ENCODE data around the gene MXD3. TPM values are rescaled to one million over a fixed set of nuclear protein-coding genes. Genes with fewer than 3 reads are reported as not detected.

The MXD3 gene
- total and polyA plus RNA-seq, 2 of the 4 experiments (the other 2 are of a cell fraction) = 7.3 to 12.9 TPM

DNA sequence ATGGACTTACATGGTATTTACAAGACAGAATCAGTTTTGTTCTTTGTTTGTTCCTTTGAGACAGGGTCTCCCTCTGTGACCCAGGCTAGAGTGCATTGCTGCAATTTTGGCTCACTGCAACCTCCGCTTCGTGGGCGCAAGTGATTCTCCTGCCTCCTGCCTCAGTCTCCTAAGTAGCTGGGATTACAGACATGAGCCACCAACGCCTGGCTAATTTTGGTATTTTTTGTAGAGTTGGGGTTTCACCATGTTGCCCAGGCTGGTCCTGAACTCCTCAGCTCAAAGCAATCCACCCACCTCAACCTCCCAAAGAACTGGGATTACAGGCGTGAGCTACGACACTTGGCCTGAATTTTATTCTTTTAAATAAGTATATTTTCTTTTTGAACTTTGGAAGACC, 35.8 kb downstream of the MXD3 start:
- Histone ChIP-seq H3K27me3 (ENCODE audit: control insufficient read depth, insufficient read depth, low read length) (no peaks in the 10 kb centered on the region), H3K79me1 (ENCODE audit: low read depth in 1 of 2, low read length in 2 of 2) (peaks cover 0 to 19% of the 10 kb centered on the region in 2 experiments; a peak in 3 of 4 replicates), H2BK20ac (ENCODE audit: low read depth, low read length) (no peak overlapping the region), H3K9me3 (ENCODE audit: control insufficient read depth, insufficient read depth, low read length) (no peaks in the 10 kb centered on the region), H2BK120ac (ENCODE audit: low read depth, low read length) (no peak overlapping the region), H3K9me1 (ENCODE audit: insufficient read depth, low read length) (peaks cover under 1% of the 10 kb centered on the region; the same call in 1 of the 2 replicates), H3K27ac (ENCODE audit: insufficient read depth, low read length) (no peak overlapping the region), H3K4me1 (ENCODE audit: control insufficient read depth, insufficient read depth, low read length) (peaks cover 3% of the 10 kb centered on the region), H4K91ac (ENCODE audit: insufficient read depth, low read depth, low read length) (no peak overlapping the region), H4K8ac (ENCODE audit: low read depth in 2 of 2, low read length in 2 of 2) (no peak overlapping the region), H2BK5ac (ENCODE audit: low read depth, low read length, poor library complexity, severe bottlenecking) (no peak overlapping the region), H3K4me3 (ENCODE audit: insufficient read depth, low read depth, low read length) (no peak overlapping the region), H2AK5ac (ENCODE audit: low read depth, low read length) (no peak overlapping the region), H3K56ac (ENCODE audit: extremely low read depth, insufficient read depth, low read length) (no peak overlapping the region), H3K4me2 (ENCODE audit: low read depth, low read length) (no peak overlapping the region), H2AFZ (replicated peaks; ENCODE audit: low read length, poor library complexity) (no peak overlapping the region), H3K9ac (ENCODE audit: low read depth, low read length) (no peak overlapping the region), H4K5ac (ENCODE audit: low read depth, low read length) (no peak overlapping the region), H3K18ac (ENCODE audit: low read depth, low read length) (no peak overlapping the region), H2AK9ac (replicated peaks; ENCODE audit: low read depth, low read length, poor library complexity) (no peak overlapping the region), H3K23ac (ENCODE audit: low read depth, low read length) (no peak overlapping the region), H3K4ac (ENCODE audit: low read depth, low read length) (no peak overlapping the region), H3K14ac (replicated peaks; ENCODE audit: low read depth, low read length) (no peak overlapping the region), H2BK15ac (ENCODE audit: low read depth, low read length) (no peak overlapping the region), H3K36me3 (ENCODE audit: control insufficient read depth, insufficient read depth, low read length) (peaks cover 22% of the 10 kb centered on the region), H4K20me1 (ENCODE audit: insufficient read depth, low read length) (no peaks in the 10 kb centered on the region)
- dilution Hi-C loops (cut with HindIII; ENCODE audit: low sequenced_read_pairs, unreplicated experiment) = no loop called here
- ChIA-PET CTCF (no interaction called here), POLR2A (ENCODE audit: unreplicated experiment) (no interaction called here)
- intact Hi-C loops (cut with micrococcal nuclease) = loop anchor here (5.0 to 10.0 kb wide), 2 partner anchors 34 to 161 kb away; no protein-coding TSS in a partner anchor
- no peak for ATAC-seq (ENCODE audit: low read depth)
- DNase-seq = no peak
- TF ChIP-seq MXI1 (IDR thresholded peaks at IDR 0.05; ENCODE audit: borderline replicate concordance, low read depth, low read length) = no peak
- TF ChIP-seq MAFK (IDR thresholded peaks at IDR 0.05; ENCODE audit: low read depth, low read length) = no peak
- no peak for TF ChIP-seq RAD21 (IDR thresholded peaks at IDR 0.05; ENCODE audit: low read length)
- TF ChIP-seq, protein P1, sequence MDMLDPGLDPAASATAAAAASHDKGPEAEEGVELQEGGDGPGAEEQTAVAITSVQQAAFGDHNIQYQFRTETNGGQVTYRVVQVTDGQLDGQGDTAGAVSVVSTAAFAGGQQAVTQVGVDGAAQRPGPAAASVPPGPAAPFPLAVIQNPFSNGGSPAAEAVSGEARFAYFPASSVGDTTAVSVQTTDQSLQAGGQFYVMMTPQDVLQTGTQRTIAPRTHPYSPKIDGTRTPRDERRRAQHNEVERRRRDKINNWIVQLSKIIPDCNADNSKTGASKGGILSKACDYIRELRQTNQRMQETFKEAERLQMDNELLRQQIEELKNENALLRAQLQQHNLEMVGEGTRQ (IDR thresholded peaks at IDR 0.05; ENCODE audit: low read depth, low read length) = no peak
- no peak for TF ChIP-seq FOS (IDR thresholded peaks at IDR 0.05; ENCODE audit: low read depth, low read length)
- TF ChIP-seq RCOR1 (IDR thresholded peaks at IDR 0.05; ENCODE audit: insufficient replicate concordance, low read length) = no peak
- no peak for TF ChIP-seq BHLHE40 (IDR thresholded peaks at IDR 0.05; ENCODE audit: low read depth, low read length)
- TF ChIP-seq, protein P2, sequence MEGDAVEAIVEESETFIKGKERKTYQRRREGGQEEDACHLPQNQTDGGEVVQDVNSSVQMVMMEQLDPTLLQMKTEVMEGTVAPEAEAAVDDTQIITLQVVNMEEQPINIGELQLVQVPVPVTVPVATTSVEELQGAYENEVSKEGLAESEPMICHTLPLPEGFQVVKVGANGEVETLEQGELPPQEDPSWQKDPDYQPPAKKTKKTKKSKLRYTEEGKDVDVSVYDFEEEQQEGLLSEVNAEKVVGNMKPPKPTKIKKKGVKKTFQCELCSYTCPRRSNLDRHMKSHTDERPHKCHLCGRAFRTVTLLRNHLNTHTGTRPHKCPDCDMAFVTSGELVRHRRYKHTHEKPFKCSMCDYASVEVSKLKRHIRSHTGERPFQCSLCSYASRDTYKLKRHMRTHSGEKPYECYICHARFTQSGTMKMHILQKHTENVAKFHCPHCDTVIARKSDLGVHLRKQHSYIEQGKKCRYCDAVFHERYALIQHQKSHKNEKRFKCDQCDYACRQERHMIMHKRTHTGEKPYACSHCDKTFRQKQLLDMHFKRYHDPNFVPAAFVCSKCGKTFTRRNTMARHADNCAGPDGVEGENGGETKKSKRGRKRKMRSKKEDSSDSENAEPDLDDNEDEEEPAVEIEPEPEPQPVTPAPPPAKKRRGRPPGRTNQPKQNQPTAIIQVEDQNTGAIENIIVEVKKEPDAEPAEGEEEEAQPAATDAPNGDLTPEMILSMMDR (conservative IDR thresholded peaks at IDR 0.05; ENCODE audit: low read depth, low read length) = no peak
- TF ChIP-seq CEBPB (IDR thresholded peaks at IDR 0.05; ENCODE audit: low read depth, low read length) = no peak
- no peak for TF ChIP-seq POLR2A (IDR thresholded peaks at IDR 0.05; ENCODE audit: low read depth, low read length)
- no peak for TF ChIP-seq MAZ (IDR thresholded peaks at IDR 0.05; ENCODE audit: borderline replicate concordance, low read depth, low read length)
- no peak for TF ChIP-seq SMC3 (IDR thresholded peaks at IDR 0.05; ENCODE audit: low read depth, low read length)
- no peak for TF ChIP-seq CHD1 (IDR thresholded peaks at IDR 0.05; ENCODE audit: low read depth, low read length)
- no peak for TF ChIP-seq RFX5 (IDR thresholded peaks at IDR 0.05; ENCODE audit: low read depth, low read length)
- no peak for TF ChIP-seq NFE2L2 (IDR thresholded peaks at IDR 0.05; ENCODE audit: low read depth, low read length)
- TF ChIP-seq, protein P3, sequence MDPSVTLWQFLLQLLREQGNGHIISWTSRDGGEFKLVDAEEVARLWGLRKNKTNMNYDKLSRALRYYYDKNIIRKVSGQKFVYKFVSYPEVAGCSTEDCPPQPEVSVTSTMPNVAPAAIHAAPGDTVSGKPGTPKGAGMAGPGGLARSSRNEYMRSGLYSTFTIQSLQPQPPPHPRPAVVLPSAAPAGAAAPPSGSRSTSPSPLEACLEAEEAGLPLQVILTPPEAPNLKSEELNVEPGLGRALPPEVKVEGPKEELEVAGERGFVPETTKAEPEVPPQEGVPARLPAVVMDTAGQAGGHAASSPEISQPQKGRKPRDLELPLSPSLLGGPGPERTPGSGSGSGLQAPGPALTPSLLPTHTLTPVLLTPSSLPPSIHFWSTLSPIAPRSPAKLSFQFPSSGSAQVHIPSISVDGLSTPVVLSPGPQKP (IDR thresholded peaks at IDR 0.05; ENCODE audit: borderline replicate concordance, low read depth, low read length) = no peak
- BruUV-seq (replicated peaks) = no TSS peak
- in situ Hi-C loops (cut with MboI; ENCODE audit: low sequenced_read_pairs) = no loop called here
- no CpG with 5 or more reads among the region's 6 CpGs for WGBS, 2 experiments (ENCODE audit: extremely low coverage in 2 of 2, insufficient read length in 1 of 2)
